GM21367 (cell line): ENCODE results near the gene IQCH.
"Not testable (repeated sequence)": the region's sequence is repeated elsewhere in the genome, so short reads cannot be mapped to it uniquely, and the experiment has no call there.

Experiments
- ATAC-seq: cut with Tn5 transposase; IDR thresholded peaks from one replicate; pipeline ENCODE4 v1.9.1; 2021; ENCODE audit not compliant: unreplicated experiment

Gene IQCH

DNA sequence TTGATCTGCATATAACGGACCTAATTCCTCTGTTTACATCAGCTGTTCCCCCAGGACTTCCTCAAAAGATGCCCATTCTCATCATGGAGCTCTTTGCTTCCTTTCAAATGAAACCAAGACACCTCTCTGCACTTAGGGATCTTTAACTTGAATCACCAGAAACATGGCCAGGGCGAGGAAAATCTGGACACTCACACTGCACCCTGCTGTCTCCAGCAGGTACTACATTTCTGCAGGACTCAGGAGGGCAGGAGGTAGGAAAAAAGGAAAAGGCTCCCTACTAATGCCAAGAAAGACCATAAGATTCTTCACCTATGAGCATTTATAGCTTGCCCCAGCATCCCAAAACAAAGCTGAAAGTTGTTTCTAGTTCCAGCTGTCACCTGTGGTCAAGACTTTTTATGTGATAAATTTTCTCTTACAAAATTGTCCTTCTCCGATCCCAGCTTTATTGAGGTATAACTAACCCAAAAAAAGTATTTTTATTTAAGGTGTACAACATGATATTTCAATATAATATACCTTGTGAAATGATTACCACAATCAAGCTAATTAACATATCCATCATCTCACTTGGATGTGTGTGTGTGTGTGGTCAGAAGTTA is 179.0 kb downstream of the IQCH start:
- ATAC-seq: no peak

DNA sequence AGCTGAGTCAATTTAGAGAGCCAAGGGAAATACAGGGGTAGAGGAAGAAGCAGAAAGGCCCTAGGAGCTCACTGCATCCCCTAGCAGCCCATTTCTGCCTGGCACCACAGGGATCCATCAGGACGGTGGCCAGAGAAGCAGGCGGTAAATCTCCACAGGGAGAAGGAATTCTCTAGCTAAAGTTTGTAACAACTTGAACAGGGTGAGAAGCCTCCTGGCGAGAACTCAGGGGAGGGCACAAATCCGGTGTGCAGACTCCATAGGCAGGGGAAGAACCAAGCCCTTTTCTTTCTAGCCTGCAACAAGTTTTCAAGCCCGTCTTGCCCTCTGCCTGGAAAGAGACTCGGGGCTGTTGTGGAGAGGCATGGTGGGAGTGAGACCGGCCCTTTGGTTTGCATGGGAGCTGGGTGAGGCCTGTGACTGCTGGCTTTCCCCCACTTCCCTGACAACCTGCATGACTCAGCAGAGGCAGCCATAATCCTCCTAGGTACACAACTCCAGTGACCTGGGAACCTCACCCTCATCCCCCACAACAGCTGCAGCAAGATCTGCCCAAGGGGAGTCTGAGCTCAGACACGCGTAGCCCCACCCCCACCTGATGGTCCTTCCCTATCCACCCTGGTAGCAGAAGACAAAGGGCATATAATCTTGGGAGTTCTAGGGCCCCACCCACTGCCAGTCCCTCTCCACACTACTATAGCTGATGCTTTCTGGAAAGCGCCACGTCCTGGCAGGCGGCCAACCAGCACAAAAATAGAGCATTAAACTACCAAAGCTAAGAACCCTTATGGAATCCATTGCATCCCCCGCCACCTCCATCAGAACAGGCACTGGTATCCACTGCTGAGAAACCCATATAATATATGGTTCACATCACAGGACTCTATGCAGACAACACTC is 182.0 kb downstream of the IQCH start:
- ATAC-seq: not testable (repeated sequence)

GRCh38 chr15:67444100-67444499 is 189.5 kb downstream of the IQCH start:
- ATAC-seq: no peak

- no peak for ATAC-seq
These were observed 191.9 kb downstream of the IQCH start for GRCh38 chr15:67446449-67446848.

- ATAC-seq: not testable (repeated sequence)
These were observed 193.8 kb downstream of the IQCH start for GRCh38 chr15:67448372-67448771.

GRCh38 chr15:67453703-67454102 is 199.1 kb downstream of the IQCH start:
- ATAC-seq: not testable (repeated sequence)

GRCh38 chr15:67456677-67457529 is 202.3 kb downstream of the IQCH start:
- no peak for ATAC-seq

DNA sequence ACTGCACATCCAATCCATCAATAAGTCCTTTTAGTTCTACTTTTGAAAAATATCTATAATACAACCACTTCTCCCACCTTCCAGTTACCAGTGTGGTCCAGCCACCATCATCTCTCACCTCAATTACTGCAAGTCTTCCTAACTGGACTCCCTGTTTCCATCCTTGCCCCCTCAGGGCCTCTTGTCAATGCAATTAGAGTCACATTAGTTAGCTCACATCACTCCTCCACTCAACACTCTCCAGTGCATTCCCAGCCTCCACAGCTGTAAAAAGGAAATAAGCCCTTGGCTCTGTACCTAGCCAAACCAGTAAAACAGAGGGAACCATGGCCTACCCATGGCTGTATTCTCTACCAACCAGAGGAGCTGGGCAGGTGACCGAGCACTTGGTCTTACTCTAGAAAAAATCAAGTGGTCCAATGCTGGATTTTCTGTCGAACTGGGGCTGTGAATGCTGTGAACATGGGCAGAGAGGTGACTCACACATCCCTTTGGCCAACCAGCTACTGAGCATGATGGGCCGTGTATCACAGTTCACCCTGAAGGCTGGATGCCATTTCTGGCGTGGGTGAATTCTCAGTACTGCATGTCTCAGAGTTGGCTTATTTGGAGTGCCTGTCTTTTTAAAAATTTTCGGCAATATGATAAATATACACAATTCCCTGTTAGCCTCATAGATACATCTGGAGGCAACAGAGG is 203.9 kb downstream of the IQCH start:
- ATAC-seq: no peak

DNA sequence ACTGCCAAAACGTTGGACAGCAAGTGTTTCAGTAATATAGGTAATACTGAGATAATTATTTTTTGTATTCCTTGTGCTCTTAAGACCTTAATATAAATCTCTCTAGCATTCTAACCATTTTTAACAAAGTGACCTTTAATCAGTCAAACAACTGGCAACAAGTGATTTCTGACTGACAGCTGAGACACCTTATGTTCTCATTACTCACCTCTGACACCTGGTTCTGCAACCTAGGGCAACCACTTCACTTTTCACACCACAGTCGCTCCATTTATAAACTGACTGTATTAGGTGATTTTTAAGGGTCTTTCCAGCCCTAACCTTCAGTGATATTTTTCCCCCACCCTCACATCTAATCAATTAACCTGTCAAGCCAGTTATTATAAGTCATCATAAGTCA is 205.9 kb downstream of the IQCH start:
- no peak for ATAC-seq

DNA sequence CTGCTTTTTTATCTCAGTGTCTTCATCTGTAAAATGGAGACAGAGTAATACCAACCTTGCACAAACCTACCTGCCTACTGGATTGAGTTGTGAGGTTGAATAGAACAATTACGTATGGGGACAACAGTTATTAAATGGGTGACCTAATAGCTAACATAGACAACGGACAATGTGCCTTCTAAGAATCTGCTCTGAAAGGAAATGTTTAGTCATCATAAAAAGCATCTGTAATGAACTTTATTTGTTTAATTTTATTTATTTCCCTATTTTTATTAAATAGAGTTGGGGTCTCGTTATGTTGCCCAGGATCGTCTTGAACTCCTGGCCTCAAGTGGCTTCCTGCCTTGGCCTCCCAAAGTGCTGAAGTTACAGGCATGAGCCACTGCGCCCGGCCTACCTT is 207.1 kb downstream of the IQCH start:
- ATAC-seq: no peak

DNA sequence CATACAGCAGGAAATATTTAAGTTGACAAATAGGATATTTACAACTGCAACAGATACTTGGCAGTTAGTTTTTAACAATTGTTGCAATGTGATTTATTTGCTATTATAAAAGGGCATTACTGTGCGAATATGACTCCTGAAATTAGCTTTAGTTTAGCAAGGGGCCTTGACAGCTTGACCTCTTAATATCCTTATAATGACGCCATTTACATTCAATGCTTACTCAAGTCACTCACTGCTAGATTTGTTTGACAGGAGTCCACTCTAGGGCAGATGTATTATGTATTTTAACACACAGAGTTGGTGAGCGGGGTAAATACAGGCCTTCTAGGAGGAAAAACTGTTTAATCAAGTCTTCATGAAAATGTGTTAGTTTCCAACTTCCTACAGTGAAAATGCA is 208.3 kb downstream of the IQCH start:
- ATAC-seq: no peak

DNA sequence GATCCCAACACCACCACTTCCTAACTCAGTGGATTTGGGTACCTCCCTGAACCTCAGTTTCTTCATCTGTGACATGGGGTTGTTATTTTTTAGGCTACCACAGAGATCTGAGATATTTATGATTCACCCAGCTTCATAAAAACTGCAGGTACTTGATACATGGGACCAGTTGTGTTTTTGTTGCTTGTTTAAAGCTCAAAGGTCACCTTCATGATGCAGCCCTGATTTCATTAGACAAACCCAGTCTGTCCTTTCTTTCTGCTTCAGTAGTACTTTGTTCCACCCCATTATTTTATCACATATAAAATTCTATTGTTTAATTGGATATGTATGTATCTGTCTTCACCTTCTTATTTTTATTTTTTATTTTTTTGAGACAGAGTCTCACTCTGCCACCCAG is 208.9 kb downstream of the IQCH start:
- no peak for ATAC-seq

DNA sequence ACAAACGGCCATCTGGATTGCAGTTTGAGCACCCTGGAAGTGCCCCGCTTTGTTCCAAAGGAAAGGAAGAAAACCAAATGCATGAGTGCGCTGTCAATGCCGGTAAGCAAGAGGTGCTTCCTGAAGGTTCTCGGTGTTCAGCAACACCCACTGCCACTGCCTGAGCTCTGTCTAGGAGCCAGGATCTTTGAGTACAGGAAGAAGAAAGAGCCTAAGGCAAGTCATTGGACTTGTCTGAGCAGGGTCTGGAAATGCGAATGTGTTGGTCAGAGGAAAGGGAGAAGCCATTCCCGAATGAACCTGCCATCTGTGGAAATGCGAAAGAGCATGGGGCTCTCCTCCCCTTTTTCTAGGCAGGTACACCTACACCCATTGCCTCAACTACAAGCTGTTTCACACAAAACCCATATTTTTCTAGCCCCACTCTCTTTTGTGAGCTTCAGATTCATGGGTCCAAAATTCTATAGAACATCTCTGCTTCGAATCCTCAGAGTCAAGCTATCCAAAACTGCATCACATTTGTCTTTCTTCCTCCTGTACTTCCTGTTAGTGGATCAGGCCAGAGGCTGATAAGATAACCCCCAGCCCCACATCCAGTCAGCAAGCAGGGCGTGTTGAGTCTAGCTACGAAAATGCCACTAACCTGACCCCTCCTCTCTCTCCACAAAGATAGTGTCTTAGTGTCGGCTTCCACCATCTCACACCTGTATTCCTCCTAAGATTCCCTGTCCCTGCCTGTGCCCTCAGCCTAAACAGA is 210.8 kb downstream of the IQCH start:
- no peak for ATAC-seq

DNA sequence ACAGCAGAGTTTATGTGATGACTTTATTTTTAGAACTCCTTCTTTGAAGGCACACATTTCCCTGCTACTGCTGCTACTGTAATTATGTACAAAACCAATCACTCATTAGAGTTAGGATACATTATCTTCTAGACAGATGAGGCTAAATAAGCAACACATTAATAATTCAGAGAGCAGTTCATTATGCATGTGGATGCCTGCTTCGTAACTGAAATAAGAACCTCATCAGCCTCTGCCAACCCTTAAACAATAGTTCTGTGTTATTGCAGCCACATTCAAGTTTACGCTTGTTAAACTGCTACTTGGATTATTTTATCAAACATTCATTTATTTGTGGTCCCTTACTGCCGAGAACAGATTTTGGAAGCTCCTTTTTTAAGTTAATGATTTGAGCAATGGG is 213.8 kb downstream of the IQCH start:
- ATAC-seq: no peak

DNA sequence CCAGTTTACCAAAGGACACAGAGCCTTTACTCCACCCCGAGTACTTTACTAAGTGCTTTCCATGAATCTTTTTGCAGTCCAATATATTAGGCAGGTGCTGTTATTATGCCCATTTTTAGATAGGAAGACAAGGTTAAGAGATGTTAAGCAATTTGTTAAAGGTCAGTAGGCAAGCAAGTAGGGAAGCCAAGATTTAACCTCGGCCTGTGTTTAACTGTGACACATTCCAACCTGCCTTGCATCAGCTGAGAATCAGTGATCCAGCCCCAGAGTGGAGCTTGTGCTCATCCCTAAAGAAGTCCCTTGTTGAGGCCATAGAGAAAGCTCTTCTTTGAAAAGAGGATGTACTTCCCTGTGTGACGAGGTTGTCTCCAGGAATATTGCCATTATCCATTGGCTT is 215.1 kb downstream of the IQCH start:
- ATAC-seq: no peak

GRCh38 chr15:67472957-67473356 is 218.4 kb downstream of the IQCH start:
- ATAC-seq: no peak

GRCh38 chr15:67474405-67475110 is 220.0 kb downstream of the IQCH start:
- ATAC-seq: no peak

GRCh38 chr15:67479781-67480505 is 225.4 kb downstream of the IQCH start:
- ATAC-seq: no peak

DNA sequence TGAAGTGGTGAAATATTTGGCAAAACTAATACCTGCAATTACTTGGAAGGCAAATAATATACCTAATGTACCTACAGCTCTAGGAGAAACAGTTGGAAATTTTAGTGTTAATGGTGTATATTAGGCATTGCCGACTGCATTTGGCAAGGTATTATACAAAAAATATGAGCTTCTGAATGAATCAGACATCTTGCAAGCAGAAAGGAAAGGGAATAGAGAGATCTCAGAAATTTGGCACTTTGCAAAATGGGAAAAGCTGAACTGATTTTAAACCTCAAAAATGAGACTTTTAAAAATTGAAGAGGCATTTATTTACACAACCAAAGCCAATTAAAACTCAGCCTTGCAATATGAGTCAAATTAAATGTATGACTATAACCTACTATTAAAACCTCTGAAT is 226.2 kb downstream of the IQCH start:
- ATAC-seq: no peak
